Activated CD4-positive, alpha-beta T cell treated with anti-CD3 and anti-CD28 coated beads, Interleukin-2, amount 50 U/mL, for 4 hours (primary cell): ENCODE results near the gene MBOAT1.
A peak's percentile ranks its signal among the peaks of the same experiment; 100 is the strongest.

Source experiments
- DNase-seq, 2 experiments: peaks; one replicate each; pipeline ENCODE4 v3.0.0-alpha.2; 2020

The MBOAT1 gene

DNA sequence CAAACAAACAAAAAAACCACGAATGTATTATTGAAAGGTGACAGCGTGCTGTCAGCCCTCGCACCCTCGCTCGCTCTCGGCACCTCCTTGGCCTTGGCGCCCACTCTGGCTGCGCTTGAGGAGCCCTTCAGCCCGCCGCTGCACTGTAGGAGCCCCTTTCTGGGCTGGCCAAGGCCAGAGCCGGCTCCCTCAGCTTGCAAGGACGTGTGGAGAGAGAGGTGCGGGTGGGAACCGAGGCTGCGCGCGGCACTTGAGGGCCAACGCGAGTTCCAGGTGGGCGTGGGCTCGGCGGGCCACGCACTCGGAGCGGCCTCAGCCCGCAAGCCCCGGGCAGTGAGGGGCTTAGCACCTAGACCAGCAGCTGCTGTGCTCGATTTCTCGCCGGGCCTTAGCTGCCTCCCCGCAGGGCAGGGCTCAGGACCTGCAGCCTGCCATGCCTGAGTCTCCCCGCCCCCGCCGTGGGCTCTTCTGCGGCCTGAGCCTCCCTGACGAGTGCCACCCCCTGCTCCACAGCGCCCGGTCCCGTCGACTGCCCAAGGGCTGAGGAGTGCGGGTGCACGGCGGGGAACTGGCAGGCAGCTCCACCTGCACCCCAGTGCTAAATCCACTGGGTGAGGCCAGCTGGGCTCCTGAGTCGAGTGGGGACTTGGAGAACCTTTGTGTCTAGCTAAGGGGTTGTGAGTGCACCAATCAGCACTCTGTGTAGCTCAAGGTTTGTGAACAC, 20.9 kb upstream of the MBOAT1 start:
- DNase-seq = no peak

DNA sequence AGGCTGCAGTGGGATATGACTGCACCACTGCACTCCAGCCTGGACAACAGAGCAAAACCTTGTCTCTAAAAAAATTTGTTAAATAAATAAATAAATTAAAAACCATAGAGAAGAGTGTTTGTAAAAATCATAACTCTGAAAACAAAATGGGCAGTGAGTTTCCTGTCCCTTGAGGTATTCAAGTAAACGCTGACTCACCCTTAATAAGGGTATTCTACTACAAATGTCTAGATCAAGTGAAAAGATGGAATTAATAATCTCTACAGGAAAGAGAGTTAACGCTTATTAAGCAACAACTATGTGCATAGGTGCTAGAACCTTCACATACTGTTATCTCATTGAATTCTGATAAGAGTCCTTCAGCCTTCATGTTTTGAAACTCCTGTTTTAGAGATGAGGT, 19.9 kb upstream of the MBOAT1 start:
- DNase-seq = no peak

DNA sequence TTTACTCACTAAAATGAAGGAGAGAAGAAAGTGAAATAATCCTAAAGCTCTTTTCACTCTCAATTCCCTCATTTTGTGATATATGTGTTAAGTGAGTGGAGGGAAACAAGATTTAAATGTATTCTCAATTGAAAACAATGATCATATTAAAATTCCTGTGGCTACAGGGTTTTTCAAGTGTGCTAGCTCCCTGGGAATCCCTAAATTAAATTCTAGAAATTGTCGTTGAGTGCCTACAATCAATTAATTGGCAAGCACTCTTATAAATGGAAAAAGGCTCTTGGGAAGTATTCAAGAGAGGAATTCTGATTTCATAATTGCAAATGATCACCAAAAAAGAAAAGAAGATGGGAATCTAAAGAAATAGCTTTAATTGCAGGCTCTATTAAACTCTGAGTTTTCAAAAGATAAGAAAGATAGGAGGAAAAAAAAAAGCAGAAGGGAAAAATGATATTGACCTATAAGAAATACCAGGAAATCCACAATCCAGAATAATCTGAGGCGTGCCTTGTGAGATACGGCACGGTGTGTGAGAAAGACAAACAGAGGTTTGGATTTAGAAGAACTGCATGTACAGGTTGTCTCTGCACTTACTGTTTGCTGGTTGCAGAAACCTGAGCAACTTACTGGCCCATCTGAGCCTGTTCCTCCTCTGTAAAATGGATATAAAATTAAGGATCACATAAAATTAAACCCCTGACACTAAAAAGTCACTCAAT, 18.3 kb upstream of the MBOAT1 start:
- no peak for DNase-seq

GRCh38 chr6:20229881-20230280, 17.6 kb upstream of the MBOAT1 start:
- no peak for DNase-seq

GRCh38 chr6:20227350-20227749, 15.1 kb upstream of the MBOAT1 start:
- no peak for DNase-seq

GRCh38 chr6:20223141-20223540, 10.9 kb upstream of the MBOAT1 start:
- DNase-seq = no peak

DNA sequence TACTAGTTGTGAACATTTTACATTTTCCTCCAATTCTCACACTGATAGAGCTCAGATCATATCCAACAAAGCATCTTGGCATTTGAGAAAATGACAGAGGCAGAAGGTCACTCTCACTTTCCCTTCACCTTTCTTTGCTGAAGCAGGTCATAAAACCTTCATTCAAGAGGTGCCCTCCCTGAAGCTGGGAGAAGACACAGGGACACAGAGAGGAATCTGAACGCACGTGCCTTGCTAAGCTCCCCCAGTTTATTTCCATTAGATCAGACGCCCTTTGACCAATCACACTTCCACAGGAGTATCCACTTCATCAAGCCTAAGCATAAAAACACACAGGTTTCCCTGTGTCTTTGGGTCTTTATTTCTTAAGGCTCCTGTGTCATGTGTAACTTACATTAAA, 9.2 kb upstream of the MBOAT1 start:
- DNase-seq = no peak

GRCh38 chr6:20220359-20220758, 8.1 kb upstream of the MBOAT1 start:
- no peak for DNase-seq

DNA sequence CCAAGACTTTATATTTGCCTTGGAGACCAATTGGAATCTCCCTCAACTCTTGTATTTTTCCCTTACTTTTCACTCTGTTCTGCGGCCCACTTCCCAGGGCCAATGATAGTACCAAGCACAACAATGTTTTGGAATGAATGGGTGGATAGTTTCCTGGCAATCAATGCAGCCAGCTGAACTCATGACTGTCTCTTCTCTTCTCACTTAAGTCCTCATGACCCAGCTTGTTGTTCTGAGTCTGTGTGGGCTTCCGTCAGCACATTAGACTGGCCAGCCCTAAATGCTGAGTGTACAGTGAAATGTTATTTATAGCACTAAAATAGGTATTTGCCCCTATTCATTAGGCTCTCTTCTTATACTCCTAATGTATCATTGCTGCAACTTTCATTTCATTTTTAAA, 5.6 kb upstream of the MBOAT1 start:
- no peak for DNase-seq

DNA sequence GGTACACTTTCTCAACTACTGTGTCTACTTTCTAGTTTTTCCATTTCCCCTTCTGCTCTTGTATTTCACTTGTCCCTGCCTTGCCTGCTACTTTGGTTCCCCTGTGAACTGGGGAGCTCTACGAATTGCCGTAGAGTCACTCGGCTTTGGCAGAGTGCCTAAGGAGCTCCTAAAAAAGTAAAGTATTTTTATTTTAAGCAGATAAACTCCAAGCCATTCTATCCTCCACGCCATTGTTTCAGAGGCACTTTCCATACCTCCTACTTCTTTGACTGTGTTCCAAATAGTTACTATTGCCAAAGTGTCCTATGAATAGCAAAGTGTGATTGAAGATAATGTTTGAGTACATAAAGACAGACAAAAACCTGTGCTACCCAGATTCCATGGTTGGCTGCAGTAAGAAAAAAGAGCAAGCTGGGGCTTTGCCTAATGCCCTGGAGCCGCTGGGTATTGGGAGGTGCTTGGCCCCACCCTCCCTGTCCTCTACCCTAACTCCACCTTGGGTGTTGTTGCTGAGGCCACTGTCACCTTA, 5.1 kb upstream of the MBOAT1 start:
- no peak for DNase-seq

DNA sequence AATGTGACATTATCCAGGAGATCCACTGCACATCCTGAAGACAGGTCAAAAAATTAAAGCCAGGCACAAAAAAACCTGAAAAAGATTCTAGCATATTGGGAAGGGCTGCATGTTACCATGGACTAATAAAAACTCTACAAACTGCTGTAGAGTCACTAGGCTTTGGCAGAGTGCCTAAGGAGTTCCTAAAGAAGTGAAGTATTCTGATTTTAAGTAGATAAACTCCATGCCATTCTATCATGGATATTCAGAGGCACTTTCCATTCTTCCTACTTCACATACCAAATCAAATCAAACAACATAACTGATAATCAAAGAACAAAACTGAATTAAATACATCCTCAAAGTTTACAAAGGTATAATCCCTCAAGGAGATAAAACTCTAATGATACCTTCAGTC, 3.0 kb upstream of the MBOAT1 start:
- no peak for DNase-seq

DNA sequence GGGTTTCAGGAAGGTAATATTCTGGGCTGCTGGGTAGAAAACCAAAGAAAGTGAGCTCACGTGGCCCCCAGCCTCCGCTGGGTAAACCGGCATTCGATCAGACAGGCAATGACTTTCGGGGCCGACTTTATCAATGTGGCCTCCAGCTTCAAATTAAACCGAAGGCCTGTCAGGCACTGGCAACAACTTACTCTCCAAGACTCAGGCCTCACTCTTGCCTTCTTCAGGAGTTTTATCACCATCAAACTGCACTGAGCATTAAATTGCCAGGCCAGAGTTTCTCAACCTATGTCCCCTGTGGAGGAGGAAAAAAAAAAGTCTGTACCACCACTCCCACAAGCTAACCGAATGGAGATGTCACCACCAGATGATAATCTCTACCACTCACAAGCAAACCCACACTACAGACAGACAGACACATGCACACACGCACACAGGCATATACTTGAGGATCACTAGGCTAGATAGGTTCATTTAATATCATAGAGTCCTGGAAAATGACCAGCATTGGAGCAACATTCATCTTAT, 1.1 kb upstream of the MBOAT1 start:
- no peak for DNase-seq

GRCh38 chr6:20211941-20212391, 303 bp downstream of the MBOAT1 start:
- DNase-seq = peak in 1 of 2 experiments; percentile 15

- no peak for DNase-seq
These were observed 980 bp downstream of the MBOAT1 start for GRCh38 chr6:20211037-20211940.

- DNase-seq = no peak
These were observed 2.1 kb downstream of the MBOAT1 start for GRCh38 chr6:20210158-20210557.

- no peak for DNase-seq
These were observed 3.4 kb downstream of the MBOAT1 start for GRCh38 chr6:20208687-20209378.

DNA sequence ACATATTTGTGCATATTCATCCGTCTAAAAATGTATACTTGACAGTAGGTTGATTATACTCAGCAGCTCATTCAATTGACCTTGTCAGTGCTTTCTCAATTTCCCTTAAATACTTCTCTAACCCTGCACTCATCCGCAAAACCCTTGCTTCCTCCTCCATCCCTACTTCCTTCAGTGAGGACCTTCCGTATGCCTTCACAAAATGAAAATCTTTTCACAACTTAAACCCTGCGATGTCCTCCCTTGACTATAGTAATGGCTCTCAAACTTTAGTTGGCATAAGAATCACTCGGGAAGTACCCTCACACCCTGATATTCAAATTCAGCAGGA, 5.2 kb downstream of the MBOAT1 start:
- no peak for DNase-seq

GRCh38 chr6:20205722-20206161, 6.5 kb downstream of the MBOAT1 start:
- DNase-seq = no peak

DNA sequence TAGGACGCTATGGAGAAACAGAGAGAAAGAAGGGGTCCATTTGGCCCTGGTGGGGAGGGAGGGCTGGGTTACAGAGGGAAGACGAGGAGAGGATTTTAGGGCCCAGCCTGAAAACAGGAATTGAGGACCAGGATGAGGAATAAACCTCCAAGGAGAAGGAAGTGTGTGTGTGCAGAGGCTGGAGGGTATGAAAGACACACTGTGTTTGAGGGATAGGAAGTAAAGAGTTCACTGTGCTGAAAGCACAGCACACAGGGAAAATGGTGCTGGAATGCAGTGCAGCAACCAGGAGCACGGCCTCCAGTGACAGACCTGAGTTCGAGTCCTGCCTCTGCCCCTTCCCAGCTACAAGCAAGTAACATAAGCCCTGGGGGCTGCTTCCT, 7.8 kb downstream of the MBOAT1 start:
- no peak for DNase-seq

DNA sequence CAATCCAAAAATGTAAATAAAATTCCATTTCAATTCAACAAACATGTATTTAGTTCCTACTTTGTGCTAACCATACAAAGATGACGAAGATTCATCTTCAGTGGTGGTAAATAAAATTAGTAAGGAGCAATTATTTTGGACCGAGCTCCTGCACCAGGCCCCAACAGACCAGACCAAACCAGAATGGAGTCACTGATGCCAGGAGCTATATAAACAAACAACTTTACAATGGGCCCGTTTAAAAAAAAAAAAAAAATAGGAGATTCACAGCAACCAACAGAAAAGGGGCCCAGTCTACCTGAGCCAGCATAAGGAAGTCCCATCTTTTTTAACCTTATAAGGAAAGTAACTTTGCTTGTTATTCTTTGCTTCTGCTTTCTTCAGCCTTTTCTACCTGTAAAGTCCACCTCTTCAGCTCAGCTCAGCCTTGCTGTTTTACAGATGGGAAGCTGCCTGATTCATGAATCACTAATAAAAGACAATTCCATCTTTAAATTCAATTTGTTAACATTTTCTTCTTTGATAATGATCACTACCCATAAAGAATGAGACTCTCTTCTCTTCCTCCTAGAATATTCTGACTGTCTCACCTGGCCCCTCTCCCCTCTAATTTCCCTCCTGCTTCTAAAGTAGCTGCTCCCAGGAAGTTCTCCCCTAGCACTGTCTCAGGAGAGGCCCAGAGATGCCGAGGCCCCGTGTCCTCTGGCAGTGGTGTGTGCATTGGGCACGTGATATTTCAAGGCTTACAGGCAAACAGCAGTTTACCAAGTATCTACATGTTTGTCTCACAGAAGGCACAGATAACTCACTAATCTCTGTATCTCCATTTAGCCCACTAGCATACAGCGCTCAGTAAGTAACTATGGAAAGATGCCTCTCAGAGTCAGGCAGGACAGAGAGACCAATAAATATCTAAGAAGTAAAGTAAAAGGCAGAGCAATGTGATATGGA, 8.4 kb downstream of the MBOAT1 start:
- no peak for DNase-seq

- no peak for DNase-seq
These were observed 9.5 kb downstream of the MBOAT1 start for GRCh38 chr6:20202699-20203302.
